Upper lobe of left lung (tissue), 4 donors: Measurements from ENCODE around the gene KSR2.

Experiments used
- CTCF ChIP-seq, 6 experiments: fragments of 450-650 bp in 4 of 6; fragments of 200-600 bp in 2 of 6; sonication (generic) in 2 of 6; IDR thresholded peaks; one replicate each; pipeline ENCODE4 v1.5.1; 2016 to 2019; ENCODE audit warnings: antibody characterized with exemption in 6 of 6
- EP300 ChIP-seq, 4 donors: sonication (generic); formaldehyde crosslinking; IDR thresholded peaks; one replicate each; pipeline ENCODE4 v1.5.1; 2017; ENCODE audit warnings: antibody characterized with exemption in 4 of 4, control low read depth in 2 of 4
- POLR2A ChIP-seq, 4 donors: fragments of 450-650 bp; IDR thresholded peaks; one replicate each; pipeline ENCODE4 v1.5.1; 2016 to 2017; ENCODE audit warnings: antibody characterized with exemption in 4 of 4, mild to moderate bottlenecking in 2 of 4
- POLR2AphosphoS5 ChIP-seq, 2 donors: sonication (generic); formaldehyde crosslinking; IDR thresholded peaks; one replicate each; pipeline ENCODE4 v1.5.1; 2017; ENCODE audit warnings: antibody characterized with exemption in 2 of 2

- TF ChIP-seq CTCF (IDR thresholded peaks at IDR 0.05) (no peak), POLR2A (IDR thresholded peaks at IDR 0.05) (no peak), POLR2AphosphoS5 (IDR thresholded peaks at IDR 0.05) (no peak), EP300 (IDR thresholded peaks at IDR 0.05) (no peak)
Measured at GRCh38 chr12:117412465-117413188, 556.2 kb downstream of the KSR2 start.
